Stimulated activated CD4-positive, alpha-beta T cell treated with anti-CD3 and anti-CD28 coated beads, Interleukin-4, amount 100 ng/mL, for 48 hours (primary cell): ENCODE measurements around the gene SPATA20.

Source experiments
- DNase-seq, 2 donors: peaks; one replicate each; pipeline ENCODE4 v3.0.0-alpha.2; 2020; ENCODE audit warnings: low read depth in 2 of 2

SPATA20 gene

GRCh38 chr17:50599606-50600005 is 52.6 kb downstream of the SPATA20 start:
- DNase-seq: no peak

GRCh38 chr17:50601823-50602375 is 54.9 kb downstream of the SPATA20 start:
- DNase-seq: no peak

GRCh38 chr17:50602836-50603235 is 55.9 kb downstream of the SPATA20 start:
- DNase-seq: no peak

GRCh38 chr17:50603340-50603739 is 56.4 kb downstream of the SPATA20 start:
- DNase-seq: no peak

- DNase-seq: no peak
These were observed 57.5 kb downstream of the SPATA20 start for GRCh38 chr17:50604513-50604912.

GRCh38 chr17:50605429-50605828 is 58.5 kb downstream of the SPATA20 start:
- DNase-seq: no peak
